Medulla oblongata (tissue), 1 donor: ENCODE measurements around the gene SETD3.
A peak's percentile ranks its signal among the peaks of the same experiment; 100 is the strongest.
"Not testable (repeated sequence)": the region's sequence is repeated elsewhere in the genome, so short reads cannot be mapped to it uniquely, and the experiment has no call there.

Experiments
- DNase-seq: peaks from one replicate; pipeline ENCODE4 v3.0.0-alpha.2; 2015; ENCODE audit errors: extremely low spot score

Gene SETD3

DNA sequence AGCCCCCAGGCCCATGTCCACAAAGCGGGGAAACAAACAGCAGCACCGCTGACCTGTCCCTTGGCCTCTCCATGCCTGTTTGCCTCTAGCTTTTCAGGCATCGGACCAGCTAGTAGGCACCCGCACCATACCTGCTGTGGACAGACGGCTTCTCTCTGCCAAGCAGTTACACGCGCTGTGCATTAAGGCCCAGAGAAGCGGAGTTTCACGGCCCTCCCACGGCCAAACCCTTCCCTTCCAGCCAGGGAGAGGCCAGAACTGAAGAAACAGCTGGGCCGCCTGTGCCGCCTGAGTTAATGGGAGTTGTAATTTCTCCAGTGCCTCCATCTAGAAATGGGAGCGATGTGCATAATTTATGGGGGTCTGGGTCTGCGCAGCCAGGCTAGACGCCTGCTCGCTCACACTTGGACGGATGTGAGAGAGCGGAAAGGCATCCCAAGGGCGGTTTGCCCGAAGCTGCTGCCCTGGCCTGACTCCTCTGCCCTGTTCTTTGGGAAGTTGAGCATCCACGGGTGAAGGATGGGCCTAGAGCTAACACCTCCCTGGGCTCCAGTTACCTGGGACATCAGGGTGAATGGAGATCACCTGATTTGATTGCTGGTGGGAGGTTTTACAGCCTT, 119.0 kb downstream of the SETD3 start:
- no peak for DNase-seq

GRCh38 chr14:99360774-99361595, 119.7 kb downstream of the SETD3 start:
- no peak for DNase-seq

GRCh38 chr14:99359906-99360305, 120.8 kb downstream of the SETD3 start:
- DNase-seq = no peak

DNA sequence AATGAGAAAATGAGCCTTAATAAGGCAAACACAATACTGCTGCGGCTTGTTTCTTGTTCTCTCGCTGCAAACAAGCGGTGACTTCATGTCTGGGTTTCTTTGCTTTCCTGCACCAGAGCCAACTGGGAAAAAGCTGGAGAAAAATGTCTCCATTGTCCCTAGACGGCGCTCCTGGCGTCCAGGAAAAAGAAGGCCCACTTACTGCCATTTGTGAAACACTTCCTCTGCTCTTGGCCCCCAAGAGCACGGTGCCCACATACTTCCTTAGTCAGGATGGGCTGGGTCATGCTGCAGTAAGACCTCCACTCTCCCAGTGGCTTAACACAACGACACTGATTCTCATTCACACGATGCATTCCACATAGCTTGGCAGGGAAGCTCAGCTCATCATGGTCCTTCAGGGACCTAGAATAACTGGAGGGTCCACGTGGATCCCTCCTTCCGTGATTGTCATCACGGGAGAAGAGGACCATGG, 122.7 kb downstream of the SETD3 start:
- peak; percentile 63 for DNase-seq

GRCh38 chr14:99357151-99357915, 123.3 kb downstream of the SETD3 start:
- DNase-seq = no peak

DNA sequence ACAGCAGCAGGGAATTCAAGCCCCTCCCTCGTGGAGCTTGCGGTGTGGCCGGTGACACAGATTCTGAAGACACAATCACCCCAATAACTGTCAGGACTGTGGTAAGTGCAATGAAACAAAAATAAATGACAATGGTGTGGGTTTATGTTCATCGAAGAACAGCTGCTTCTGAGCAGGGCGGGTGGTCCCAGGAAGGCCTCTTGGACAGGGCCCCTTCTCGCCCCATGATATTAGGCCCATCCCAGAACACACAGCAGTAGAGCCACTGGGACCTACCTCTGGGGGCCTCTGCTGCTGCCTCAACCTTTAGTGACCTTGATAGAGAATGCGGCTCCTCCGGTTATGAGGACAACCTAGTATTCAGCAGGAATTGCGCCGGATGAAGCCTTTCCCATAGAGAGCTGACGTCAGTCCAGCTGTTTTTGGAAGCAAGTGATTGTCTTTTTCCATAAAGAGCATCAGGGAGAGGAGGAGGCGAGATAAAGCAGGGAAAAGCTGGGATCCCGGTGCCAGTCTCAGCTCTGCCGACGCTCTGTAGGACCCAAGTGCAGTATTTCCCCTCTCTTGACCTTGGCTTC, 124.5 kb downstream of the SETD3 start:
- no peak for DNase-seq

- DNase-seq = no peak
Measured at GRCh38 chr14:99354166-99354875, 126.3 kb downstream of the SETD3 start.

GRCh38 chr14:99352688-99353280, 127.9 kb downstream of the SETD3 start:
- DNase-seq = no peak

- DNase-seq = no peak
Measured at GRCh38 chr14:99351166-99352007, 129.3 kb downstream of the SETD3 start.

GRCh38 chr14:99350751-99351150, 129.9 kb downstream of the SETD3 start:
- no peak for DNase-seq

DNA sequence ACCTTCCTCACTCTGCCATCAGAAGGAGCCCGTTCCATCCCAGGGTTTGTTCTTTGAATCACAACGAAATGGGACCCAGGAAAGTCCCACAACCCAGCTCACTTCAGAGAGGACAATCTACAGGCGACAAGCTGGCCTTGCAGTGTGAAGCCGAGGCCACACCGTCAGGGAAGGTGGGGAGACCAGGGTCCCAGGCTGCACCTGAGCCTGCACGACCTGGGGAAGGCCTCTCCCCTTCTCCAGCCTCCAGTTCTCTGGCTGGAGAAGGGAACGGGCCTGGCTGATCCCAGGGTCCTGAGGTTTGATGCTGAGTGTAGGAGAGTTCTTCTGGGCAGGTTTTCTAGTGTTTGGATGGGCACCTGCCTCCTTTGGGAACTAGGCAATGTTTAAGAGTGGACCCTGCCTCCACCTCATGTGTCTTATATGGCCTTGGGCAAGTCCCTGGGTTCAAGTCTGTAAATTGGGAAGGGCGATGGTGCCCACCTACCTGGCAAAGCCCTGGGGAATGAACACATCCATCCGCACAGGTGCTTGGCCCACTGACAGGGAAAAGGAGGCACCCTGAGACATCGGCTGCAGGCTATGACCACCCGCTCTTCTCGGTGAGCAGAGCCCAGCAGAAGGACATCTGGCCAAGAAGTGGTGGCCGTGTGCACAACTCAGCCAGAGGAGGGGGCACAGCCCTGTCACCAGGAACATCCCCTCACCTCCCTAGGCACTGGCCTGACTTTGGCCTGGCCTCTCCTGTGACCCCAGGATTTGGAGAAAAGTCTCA, 130.8 kb downstream of the SETD3 start:
- no peak for DNase-seq

DNA sequence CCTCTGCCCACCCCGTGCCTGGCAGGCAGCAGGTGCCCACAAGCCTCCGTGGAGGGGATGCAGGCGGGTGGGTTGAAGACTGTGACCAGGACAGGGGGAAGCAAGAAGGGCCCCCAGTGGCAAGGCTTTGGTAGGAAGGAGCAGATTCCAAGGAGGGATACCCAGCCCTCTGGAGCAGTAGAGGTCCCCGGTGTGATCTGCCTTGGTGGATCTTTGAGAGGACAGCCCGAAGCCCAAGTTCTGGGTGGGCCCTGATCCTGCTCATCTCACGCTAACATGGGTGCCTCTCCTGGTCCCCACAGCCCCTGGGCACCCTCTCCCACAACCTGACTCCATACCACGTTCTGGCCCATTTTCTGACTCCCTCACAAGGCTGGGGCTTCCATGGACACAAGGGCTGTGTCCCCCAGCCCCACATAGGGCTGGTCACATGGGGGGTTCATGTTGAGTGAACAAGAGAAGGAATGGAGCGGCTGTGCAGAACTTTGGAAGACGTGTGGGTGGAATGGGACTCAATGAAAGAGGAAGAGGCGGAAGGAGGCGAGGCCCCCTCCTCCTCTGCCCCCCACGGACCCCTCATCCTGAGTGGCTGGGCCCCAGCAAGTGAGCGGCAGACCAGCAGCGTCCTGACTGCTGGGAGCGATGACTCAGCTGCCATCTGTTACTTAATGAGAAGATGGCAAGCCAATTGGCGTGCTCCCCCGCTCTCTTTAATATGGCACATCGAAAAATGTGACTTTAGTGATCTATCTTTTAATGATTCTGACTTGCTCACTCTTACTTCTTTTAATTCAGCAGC, 131.6 kb downstream of the SETD3 start:
- DNase-seq = no peak

- DNase-seq = not testable (repeated sequence)
Measured at GRCh38 chr14:99348231-99348630, 132.4 kb downstream of the SETD3 start.
